Astrocyte of the cerebellum (primary cell): ENCODE data around the gene HSFX4.
"Not testable (repeated sequence)": the region's sequence is repeated elsewhere in the genome, so short reads cannot be mapped to it uniquely, and the experiment has no call there.

Experiments
- DNase-seq: peaks from one replicate; pipeline ENCODE4 v3.0.0-alpha.2; 2011; ENCODE audit warnings: low read depth
- H3K4me3 ChIP-seq: 2 replicates; pipeline ENCODE4 v1.5.1; 2011; ENCODE audit warnings: mild to moderate bottlenecking, low read depth, low read length, moderate library complexity
- in situ Hi-C: cut with HindIII; loops from 2 replicates; pipeline ENCODE4 v1.10.0; 2017; ENCODE audit warnings: low sequenced_read_pairs
- TF ChIP-seq, protein P1 (sequence below): IDR thresholded peaks from 2 replicates; pipeline ENCODE4 v1.5.1; 2012; ENCODE audit warnings: low read length, low read depth, moderate library complexity, mild to moderate bottlenecking; ENCODE audit errors: missing control alignments

Gene HSFX4, protein sequence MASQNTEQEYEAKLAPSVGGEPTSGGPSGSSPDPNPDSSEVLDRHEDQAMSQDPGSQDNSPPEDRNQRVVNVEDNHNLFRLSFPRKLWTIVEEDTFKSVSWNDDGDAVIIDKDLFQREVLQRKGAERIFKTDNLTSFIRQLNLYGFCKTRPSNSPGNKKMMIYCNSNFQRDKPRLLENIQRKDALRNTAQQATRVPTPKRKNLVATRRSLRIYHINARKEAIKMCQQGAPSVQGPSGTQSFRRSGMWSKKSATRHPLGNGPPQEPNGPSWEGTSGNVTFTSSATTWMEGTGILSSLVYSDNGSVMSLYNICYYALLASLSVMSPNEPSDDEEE

DNA sequence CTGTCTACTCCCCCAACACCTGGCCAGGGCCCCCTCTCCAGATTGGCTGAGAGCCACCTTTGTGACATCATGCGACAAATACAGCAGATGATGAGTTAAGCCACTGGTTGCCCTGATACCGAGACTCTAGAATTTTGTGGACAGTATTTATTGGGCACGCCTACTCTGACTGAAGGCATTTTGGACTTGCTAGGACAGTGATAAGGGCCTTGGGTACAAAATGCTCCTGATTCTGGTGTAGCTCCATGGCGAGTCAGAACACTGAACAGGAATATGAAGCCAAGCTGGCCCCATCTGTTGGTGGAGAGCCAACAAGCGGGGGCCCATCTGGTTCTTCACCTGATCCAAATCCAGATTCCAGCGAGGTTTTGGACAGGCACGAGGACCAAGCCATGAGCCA is at the start of gene HSFX4:
Gene HSFX4, plus strand, starts transcription at position 174 of the 400 bp plus-strand sequence. Its CDS starts 72 bp downstream, at position 246.
- H3K4me3 ChIP-seq, in situ Hi-C loops, DNase-seq: not testable (repeated sequence)

DNA sequence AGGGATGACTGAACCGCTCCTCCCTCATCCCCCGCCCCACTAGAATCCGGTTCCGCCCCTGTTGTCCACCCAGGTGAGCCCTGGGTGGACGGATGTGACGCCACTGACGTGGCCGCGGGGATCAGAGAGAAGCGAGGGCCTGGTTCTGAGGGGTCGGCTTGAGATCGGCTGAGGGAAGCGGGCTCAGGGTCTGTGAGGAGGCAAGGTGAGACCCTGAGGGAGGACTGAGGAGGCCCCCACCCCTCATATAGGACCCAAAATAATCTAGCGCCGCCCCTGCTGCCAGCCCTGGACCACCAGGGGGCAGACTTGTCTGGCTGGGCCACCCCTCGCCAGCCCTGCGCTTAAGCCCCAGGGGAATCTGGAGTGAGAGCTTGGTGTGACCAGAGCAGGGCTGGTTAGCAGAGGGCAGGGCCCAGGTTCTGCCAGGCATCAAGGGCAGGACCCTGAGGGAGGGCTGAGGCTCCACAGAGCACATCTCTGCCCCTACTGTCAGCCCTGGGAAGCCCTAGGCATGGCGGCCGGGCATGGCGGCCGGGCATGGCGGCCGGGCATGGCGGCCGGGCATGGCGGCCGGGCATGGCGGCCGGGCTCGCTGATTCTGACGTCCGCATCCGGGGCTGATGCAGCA is 48.2 kb upstream of the HSFX4 start, which contains the start of gene MAGEA8:
Gene MAGEA8, plus strand, starts transcription at position 103 of the 631 bp plus-strand sequence. CDS start 3,090 bp downstream, outside the sequence.
- in situ Hi-C loops = no loop called here
- DNase-seq = no peak
- TF ChIP-seq, protein P1, sequence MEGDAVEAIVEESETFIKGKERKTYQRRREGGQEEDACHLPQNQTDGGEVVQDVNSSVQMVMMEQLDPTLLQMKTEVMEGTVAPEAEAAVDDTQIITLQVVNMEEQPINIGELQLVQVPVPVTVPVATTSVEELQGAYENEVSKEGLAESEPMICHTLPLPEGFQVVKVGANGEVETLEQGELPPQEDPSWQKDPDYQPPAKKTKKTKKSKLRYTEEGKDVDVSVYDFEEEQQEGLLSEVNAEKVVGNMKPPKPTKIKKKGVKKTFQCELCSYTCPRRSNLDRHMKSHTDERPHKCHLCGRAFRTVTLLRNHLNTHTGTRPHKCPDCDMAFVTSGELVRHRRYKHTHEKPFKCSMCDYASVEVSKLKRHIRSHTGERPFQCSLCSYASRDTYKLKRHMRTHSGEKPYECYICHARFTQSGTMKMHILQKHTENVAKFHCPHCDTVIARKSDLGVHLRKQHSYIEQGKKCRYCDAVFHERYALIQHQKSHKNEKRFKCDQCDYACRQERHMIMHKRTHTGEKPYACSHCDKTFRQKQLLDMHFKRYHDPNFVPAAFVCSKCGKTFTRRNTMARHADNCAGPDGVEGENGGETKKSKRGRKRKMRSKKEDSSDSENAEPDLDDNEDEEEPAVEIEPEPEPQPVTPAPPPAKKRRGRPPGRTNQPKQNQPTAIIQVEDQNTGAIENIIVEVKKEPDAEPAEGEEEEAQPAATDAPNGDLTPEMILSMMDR = no peak
- H3K4me3 ChIP-seq = no peak within 1 kb of the TSS

DNA sequence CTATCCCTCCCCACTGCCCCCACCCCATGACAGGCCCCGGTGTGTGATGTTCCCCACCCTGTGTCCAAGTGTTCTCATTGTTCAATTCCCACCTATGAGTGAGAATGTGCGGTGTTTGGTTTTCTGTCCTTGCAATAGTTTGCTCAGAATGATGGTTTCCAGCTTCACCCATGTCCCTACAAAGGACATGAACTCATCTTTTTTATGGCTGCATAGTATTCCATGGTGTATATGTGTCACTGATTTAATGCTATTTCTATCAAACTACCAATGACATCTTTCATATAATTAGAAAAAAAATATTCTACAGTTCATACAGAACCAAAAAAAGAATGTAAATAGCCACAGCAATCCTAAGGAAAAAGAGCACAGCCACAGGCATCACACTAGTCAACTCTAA is 38.5 kb upstream of the HSFX4 start:
- H3K4me3 ChIP-seq, DNase-seq, in situ Hi-C loops: not testable (repeated sequence)

DNA sequence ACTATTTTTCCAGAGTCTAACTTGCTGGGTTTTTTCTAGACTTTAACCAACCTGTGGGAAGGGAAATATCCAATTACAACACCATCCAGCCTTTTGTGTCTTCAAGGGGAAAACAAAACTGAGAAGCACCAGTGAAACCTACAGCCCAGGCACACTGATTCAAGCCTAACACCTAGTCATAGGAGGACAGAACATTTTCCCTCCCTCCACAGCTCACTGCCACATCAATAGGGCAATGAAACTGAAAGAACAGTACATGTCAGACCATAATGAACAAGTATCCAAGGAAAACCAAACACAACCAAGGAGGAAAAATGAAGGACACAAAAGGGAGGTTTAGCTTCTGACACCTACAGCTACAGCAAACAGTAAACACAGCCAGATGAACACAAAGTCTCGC is 30.8 kb upstream of the HSFX4 start:
- TF ChIP-seq, protein P1 = no peak
- DNase-seq = no peak
- in situ Hi-C loops = no loop called here
- no peak overlapping the region for H3K4me3 ChIP-seq

DNA sequence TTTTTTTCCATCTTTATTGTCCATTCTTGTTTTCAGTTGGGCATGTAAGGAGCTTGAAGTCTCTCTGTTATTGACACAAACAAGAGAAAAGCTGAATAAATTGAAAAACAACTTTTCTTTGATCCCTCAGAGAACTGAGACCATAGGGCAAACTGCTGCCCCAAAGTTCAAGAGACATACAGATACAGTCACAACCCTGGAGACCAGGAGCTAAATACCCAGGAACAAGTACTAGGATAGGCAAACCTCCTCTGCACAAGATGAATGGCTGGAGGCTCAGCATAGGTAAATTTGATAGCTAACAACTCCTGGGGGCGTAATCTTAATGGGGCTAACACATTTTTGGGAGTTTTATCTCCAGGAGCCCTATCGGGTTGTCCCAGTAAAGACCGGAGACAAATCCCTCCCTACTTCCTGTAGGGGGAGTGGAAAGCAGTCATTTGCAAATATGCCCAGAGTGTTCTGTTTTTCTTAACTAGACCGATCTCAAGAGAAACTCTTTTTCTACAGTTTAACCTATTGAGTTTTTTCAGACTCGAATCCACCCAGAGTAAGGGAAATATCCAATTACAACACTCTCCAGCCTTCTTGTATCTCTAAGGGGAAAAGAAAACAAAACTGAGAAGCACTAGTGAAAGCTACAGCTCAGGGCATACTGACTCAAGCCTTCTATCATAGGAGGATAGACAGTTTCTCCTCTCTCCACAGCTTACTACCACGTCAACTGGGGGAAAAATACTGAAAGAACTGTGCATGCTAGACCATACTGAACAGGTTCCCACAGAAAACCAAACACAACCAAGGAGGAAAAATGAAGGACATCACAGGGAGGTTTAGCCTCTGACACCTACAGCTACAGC is 25.3 kb upstream of the HSFX4 start:
- in situ Hi-C loops = no loop called here
- no peak overlapping the region for H3K4me3 ChIP-seq
- no peak for DNase-seq
- TF ChIP-seq, protein P1 = peak; percentile 27

DNA sequence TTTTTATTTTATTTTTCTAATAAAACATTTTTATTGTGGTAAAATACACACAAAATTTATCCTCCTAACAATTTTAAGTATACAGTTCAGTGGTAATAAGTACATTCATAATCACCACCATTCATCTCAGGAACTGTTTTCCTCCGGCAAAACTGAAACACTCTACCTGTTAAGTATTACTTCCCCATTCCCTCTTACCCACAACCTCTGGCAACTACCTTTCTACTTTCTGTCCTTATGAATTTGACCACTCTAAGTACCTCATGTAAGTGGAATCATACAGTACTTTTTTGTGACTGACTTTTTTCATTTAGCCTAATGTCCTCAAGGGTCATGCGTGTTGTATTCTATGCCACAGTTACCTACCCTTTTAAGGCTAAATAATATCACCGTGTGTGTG is 21.1 kb upstream of the HSFX4 start:
- in situ Hi-C loops = no loop called here
- TF ChIP-seq, protein P1 = no peak
- no peak for DNase-seq
- no peak overlapping the region for H3K4me3 ChIP-seq

DNA sequence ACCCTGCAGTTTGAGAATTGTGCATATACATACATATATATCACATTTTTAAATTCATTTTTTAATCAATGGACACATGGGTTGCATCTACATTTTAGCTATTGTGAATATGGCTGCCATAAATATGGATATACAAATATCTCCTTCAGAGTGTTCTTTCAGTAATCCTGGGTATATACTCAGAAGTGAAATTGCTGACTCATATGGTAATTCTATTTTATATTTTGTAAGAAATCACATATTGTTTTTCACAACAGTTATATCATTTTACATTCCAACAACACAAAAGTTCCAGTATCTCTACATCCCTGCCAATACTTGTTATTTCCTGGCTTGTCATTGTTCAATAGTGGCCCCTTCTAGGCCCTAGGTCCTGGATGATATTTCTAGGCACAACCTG is 20.6 kb upstream of the HSFX4 start:
- in situ Hi-C loops = no loop called here

More for the DNA sequence above, 20.6 kb upstream of the HSFX4 start:
- no peak for DNase-seq
- H3K4me3 ChIP-seq = no peak overlapping the region
- TF ChIP-seq, protein P1 = no peak
